ENCODE results near the gene SLC7A10.

The SLC7A10 gene

GRCh38 chr19:33250500-33250899, 24.9 kb upstream of the SLC7A10 start:
- Histone ChIP-seq H3K4me3 (no peak overlapping the region), H3K9me3 (replicated peaks in 1 of 11) (peaks cover 6 to 10% (median 8%) of the 10 kb centered on the region in 11 experiments), H3K36me3 (no peaks in the 10 kb centered on the region), H4K20me1 (no peaks in the 10 kb centered on the region), H3K4me2 (peak overlapping the region in 8 of 11 experiments; percentile 26 to 84 (median 39); a peak in 6 of 22 replicates), H3K27me3 (no peaks in the 10 kb centered on the region), H3K4me1 (peaks cover 14 to 64% (median 26%) of the 10 kb centered on the region in 10 experiments; a peak in 19 of 20 replicates), H3K27ac (no peak overlapping the region), H3K9ac (no peak overlapping the region)
- no peak for TF ChIP-seq Cebpa-rat (IDR thresholded peaks at IDR 0.05)

DNA sequence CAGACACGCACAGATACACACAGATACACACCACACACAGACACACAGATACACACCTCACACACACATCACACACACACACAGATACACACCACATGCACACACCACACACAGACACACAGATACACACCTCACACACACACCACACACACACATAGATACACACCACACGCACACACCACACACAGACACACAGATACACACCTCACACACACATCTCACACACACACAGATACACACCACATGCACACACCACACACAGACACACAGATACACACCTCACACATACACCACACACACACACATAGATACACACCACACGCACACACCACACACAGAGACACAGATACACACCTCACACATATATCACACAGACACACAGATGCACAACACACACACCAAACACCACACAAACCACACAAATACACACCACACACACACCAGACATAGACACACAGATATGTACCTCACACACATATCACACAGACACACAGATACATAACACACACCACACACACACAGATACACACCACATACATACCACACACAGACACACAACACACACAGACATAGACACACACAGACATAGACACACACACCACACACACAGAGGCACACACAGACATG, 24.2 kb upstream of the SLC7A10 start:
- H3K27ac ChIP-seq, result peak overlapping the region in 4 of 11 experiments; percentile 27 to 48 (median 38); a peak in 5 of 22 replicates
- peak overlapping the region in 2 of 11 experiments; percentile 16 to 20; a peak in 1 of 22 replicates for H3K9ac ChIP-seq
- H3K4me3 ChIP-seq, result no peak overlapping the region
- H3K4me2 ChIP-seq, result peak overlapping the region in 6 of 11 experiments; percentile 11 to 84 (median 78); a peak in 10 of 22 replicates
- H3K36me3 ChIP-seq, result no peaks in the 10 kb centered on the region
- TF ChIP-seq Cebpa-rat (IDR thresholded peaks at IDR 0.05), result no peak
- H3K9me3 ChIP-seq (replicated peaks in 1 of 11), result peaks cover 6 to 14% (median 10%) of the 10 kb centered on the region in 11 experiments
- no peaks in the 10 kb centered on the region for H3K27me3 ChIP-seq
- H3K4me1 ChIP-seq, result peaks cover 14 to 64% (median 26%) of the 10 kb centered on the region in 10 experiments; a peak in 19 of 20 replicates
- no peaks in the 10 kb centered on the region for H4K20me1 ChIP-seq

- Histone ChIP-seq H4K20me1 (no peaks in the 10 kb centered on the region), H3K36me3 (no peaks in the 10 kb centered on the region), H3K27me3 (no peaks in the 10 kb centered on the region), H3K4me1 (peaks cover 14 to 61% (median 26%) of the 10 kb centered on the region in 10 experiments; a peak in 19 of 20 replicates), H3K4me3 (no peak overlapping the region), H3K9me3 (replicated peaks in 1 of 11) (peaks cover 6 to 14% (median 10%) of the 10 kb centered on the region in 11 experiments), H3K9ac (0 out of 22 replicates have a peak overlapping the region, but pooled peaks of 2 of the 11 experiments have one; percentile 16 to 20), H3K27ac (peak overlapping the region in 4 of 11 experiments; percentile 27 to 48 (median 38); a peak in 5 of 22 replicates), H3K4me2 (peak overlapping the region in 6 of 11 experiments; percentile 11 to 84 (median 78); a peak in 10 of 22 replicates)
- TF ChIP-seq Cebpa-rat (IDR thresholded peaks at IDR 0.05), result peak in 2 of 11 experiments; percentile 38 to 58; a peak in 5 of 22 replicates
Measured at GRCh38 chr19:33248954-33249613, 23.4 kb upstream of the SLC7A10 start.

DNA sequence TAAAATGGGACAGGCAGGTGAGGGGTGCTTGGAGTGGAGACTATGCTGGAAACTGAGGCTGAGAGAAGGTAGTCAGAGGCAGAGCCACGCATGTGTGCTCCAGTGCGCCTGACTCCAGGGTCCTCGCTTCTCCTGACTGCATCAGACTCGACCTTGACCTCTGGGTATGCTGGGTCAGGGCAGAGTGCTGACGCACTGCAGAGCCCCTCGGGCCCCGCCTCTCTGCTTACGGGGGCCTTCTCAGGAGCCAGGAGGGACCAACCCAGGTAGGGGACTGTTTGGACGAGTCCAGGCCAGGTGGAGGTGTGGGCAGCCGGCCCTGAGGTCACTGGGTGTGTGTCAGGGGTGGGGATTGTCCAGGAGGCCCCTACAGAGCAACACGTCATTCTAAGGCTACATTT, 22.9 kb upstream of the SLC7A10 start:
- peak overlapping the region in 5 of 11 experiments; percentile 73 to 84 (median 79); a peak in 6 of 22 replicates for H3K4me2 ChIP-seq
- no peak overlapping the region for H3K4me3 ChIP-seq
- H3K27ac ChIP-seq, result peak overlapping the region in 2 of 11 experiments; percentile 19 to 48; a peak in 3 of 22 replicates
- peaks cover 6 to 14% (median 10%) of the 10 kb centered on the region in 11 experiments for H3K9me3 ChIP-seq (replicated peaks in 1 of 11)
- H4K20me1 ChIP-seq, result no peaks in the 10 kb centered on the region
- peaks cover 14 to 57% (median 26%) of the 10 kb centered on the region in 10 experiments; a peak in 19 of 20 replicates for H3K4me1 ChIP-seq
- H3K27me3 ChIP-seq, result no peaks in the 10 kb centered on the region
- H3K36me3 ChIP-seq, result no peaks in the 10 kb centered on the region
- TF ChIP-seq Cebpa-rat (IDR thresholded peaks at IDR 0.05), result no peak
- no peak overlapping the region for H3K9ac ChIP-seq

- peaks cover 6 to 14% (median 10%) of the 10 kb centered on the region in 11 experiments for H3K9me3 ChIP-seq (replicated peaks in 1 of 11)
- H3K27me3 ChIP-seq, result no peaks in the 10 kb centered on the region
- H3K9ac ChIP-seq, result no peak overlapping the region
- H3K27ac ChIP-seq, result no peak overlapping the region; a peak in 1 of 22 replicates
- H3K4me3 ChIP-seq, result no peak overlapping the region
- peak overlapping the region in 1 of 11 experiments; percentile 79; a peak in 2 of 22 replicates for H3K4me2 ChIP-seq
- no peaks in the 10 kb centered on the region for H3K36me3 ChIP-seq
- H3K4me1 ChIP-seq, result peaks cover 14 to 52% (median 26%) of the 10 kb centered on the region in 10 experiments; a peak in 19 of 20 replicates
- H4K20me1 ChIP-seq, result no peaks in the 10 kb centered on the region
- no peak for TF ChIP-seq Cebpa-rat (IDR thresholded peaks at IDR 0.05)
Measured at GRCh38 chr19:33248104-33248503, 22.5 kb upstream of the SLC7A10 start.

DNA sequence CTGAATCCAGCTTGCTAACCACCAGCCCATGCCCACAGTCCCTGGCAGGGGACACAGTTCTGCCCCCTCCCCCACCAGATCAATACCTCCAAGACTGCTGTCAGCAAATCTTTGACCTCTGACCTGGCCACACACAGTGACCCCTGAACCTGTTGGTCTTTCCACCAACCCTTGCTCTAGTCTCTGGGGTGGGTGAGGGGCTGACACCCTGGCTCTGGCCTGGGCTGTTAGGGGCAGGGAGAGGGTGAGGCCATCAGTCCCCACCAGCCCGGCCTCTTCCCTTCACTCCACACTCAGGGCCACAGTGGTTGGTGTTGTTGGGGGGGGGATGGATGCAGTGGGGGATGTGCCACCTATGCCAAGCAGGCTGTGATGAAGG, 21.8 kb upstream of the SLC7A10 start:
- Histone ChIP-seq H3K4me1 (peaks cover 14 to 46% (median 23%) of the 10 kb centered on the region in 10 experiments; a peak in 19 of 20 replicates), H3K4me2 (no peak overlapping the region), H3K27me3 (no peaks in the 10 kb centered on the region), H3K27ac (no peak overlapping the region; a peak in 1 of 22 replicates), H3K36me3 (no peaks in the 10 kb centered on the region), H4K20me1 (no peaks in the 10 kb centered on the region), H3K9me3 (replicated peaks in 1 of 11) (peaks cover 6 to 14% (median 10%) of the 10 kb centered on the region in 11 experiments), H3K9ac (no peak overlapping the region), H3K4me3 (no peak overlapping the region)
- TF ChIP-seq Cebpa-rat (IDR thresholded peaks at IDR 0.05), result no peak

GRCh38 chr19:33246709-33247440, 21.2 kb upstream of the SLC7A10 start:
- Histone ChIP-seq H4K20me1 (no peaks in the 10 kb centered on the region), H3K36me3 (no peaks in the 10 kb centered on the region), H3K4me1 (peaks cover 14 to 44% (median 23%) of the 10 kb centered on the region in 10 experiments; a peak in 19 of 20 replicates), H3K4me2 (no peak overlapping the region), H3K4me3 (no peak overlapping the region), H3K9me3 (replicated peaks in 1 of 11) (peaks cover 6 to 14% (median 10%) of the 10 kb centered on the region in 11 experiments), H3K9ac (no peak overlapping the region), H3K27ac (no peak overlapping the region), H3K27me3 (no peaks in the 10 kb centered on the region)
- no peak for TF ChIP-seq Cebpa-rat (IDR thresholded peaks at IDR 0.05)

DNA sequence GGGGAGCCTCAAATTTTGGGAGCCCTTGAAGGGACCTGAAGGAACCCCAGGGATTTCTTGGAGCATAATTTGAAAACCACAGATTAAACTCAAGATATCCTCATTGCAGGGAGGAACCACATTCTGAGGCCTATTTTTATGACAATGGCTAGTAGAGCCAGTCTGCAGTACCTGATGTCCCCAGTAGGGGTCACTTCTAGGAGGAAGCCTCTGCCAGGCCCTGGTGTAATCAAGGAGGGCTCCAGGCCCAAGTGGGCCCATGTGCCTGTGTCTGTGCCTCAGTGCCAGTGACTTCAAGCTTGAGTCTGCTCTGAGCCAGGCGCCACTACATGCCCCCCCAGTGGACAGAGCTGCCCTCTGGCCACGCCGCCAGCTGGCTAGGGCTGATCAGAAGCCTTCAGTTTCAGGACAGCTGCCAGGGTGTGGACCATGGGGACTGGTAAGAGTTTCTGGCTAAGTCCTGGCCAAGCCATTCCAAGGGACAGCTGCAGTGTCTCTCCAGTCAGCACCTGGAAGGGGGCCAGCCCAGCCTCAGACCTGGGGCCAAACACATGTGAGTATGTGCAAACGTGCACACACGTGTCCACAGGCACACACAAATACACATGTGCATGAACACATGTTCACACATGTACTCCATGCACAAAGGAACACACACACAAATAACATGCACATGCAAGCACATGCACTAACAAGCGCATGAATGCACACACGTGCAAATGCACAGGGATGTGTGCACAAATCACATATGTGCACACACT, 20.5 kb upstream of the SLC7A10 start:
- no peak for TF ChIP-seq Cebpa-rat (IDR thresholded peaks at IDR 0.05)
- Histone ChIP-seq H3K4me2 (no peak overlapping the region), H3K36me3 (no peaks in the 10 kb centered on the region), H3K9me3 (replicated peaks in 1 of 11) (peaks cover 6 to 14% (median 10%) of the 10 kb centered on the region in 11 experiments), H3K27ac (no peak overlapping the region), H3K4me1 (peaks cover 10 to 36% (median 18%) of the 10 kb centered on the region in 10 experiments; a peak in 19 of 20 replicates), H3K9ac (no peak overlapping the region), H3K4me3 (no peak overlapping the region), H3K27me3 (no peaks in the 10 kb centered on the region), H4K20me1 (no peaks in the 10 kb centered on the region)

Measured in BLaER1 treated with 17β-estradiol and CSF1 and Interleukin-3, amounts not matched to agents 10 nM and 100 nM (cell line).